GM12878 (cell line): ENCODE measurements around the gene TM7SF3.
"Not testable (repeated sequence)": the region's sequence is repeated elsewhere in the genome, so short reads cannot be mapped to it uniquely, and the experiment has no call there.

Experiments
- CBX5 ChIP-seq: sonication (generic); IDR thresholded peaks from 2 replicates; pipeline ENCODE4 v1.6.1; 2016; ENCODE audit warnings: low read depth, moderate library complexity, mild to moderate bottlenecking, inconsistent platforms
- DPF2 ChIP-seq: fragments of 450-650 bp; IDR thresholded peaks from 2 replicates; pipeline ENCODE4 v1.6.1; 2017; ENCODE audit warnings: mild to moderate bottlenecking
- EGR1 ChIP-seq, 2 experiments: IDR thresholded peaks; 1 replicate in 1 of 2; 2 replicates in 1 of 2; pipeline ENCODE4 v1.6.1; 2011 to 2012; ENCODE audit warnings: low read depth in 2 of 2, low read length in 2 of 2, borderline replicate concordance in 1 of 2, mild to moderate bottlenecking in 1 of 2, moderate library complexity in 1 of 2
- KDM1A ChIP-seq: fragments of 200-600 bp; sonication (generic); IDR thresholded peaks from 2 replicates; pipeline ENCODE4 v1.6.1; 2016; ENCODE audit warnings: borderline replicate concordance
- MXI1 ChIP-seq: fragments of 150-350 bp; IDR thresholded peaks from 2 replicates; pipeline ENCODE4 v1.6.1; 2011; ENCODE audit warnings: low read depth, mild to moderate bottlenecking, inconsistent platforms, low read length, improper control_type of control experiment
- NR2F1 ChIP-seq: fragments of 450-650 bp; conservative IDR thresholded peaks from 2 replicates; pipeline ENCODE4 v1.6.1; 2017; ENCODE audit warnings: mild to moderate bottlenecking
- RAD21 ChIP-seq: IDR thresholded peaks from 2 replicates; pipeline ENCODE4 v1.6.1; 2011; ENCODE audit warnings: mild to moderate bottlenecking, low read depth, low read length, moderate library complexity; ENCODE audit not compliant: insufficient read depth
- RCOR1 ChIP-seq: conservative IDR thresholded peaks from 2 replicates; pipeline ENCODE4 v1.6.1; 2012; ENCODE audit warnings: low read depth, low read length, improper control_type of control experiment
- REST ChIP-seq: IDR thresholded peaks from 2 replicates; pipeline ENCODE4 v1.6.1; 2012; ENCODE audit warnings: mild to moderate bottlenecking, low read depth, low read length
- TBL1XR1 ChIP-seq: IDR thresholded peaks from 2 replicates; pipeline ENCODE4 v1.6.1; 2012; ENCODE audit warnings: low read depth, low read length, improper control_type of control experiment
- TCF12 ChIP-seq: IDR thresholded peaks from 2 replicates; pipeline ENCODE4 v1.6.1; 2011; ENCODE audit warnings: low read depth, mild to moderate bottlenecking, low read length
- ZNF24 ChIP-seq: fragments of 450-650 bp; IDR thresholded peaks from 2 replicates; pipeline ENCODE4 v1.6.1; 2017; ENCODE audit warnings: antibody characterized with exemption, mild to moderate bottlenecking
- TF ChIP-seq, protein P1 (sequence below), 3 experiments: IDR thresholded peaks in 2 of 3; conservative IDR thresholded peaks in 1 of 3; 2 replicates each; pipeline ENCODE4 v1.5.1; 2011; ENCODE audit warnings: low read depth in 3 of 3, low read length in 3 of 3, mild to moderate bottlenecking in 3 of 3, control low read depth in 2 of 3, moderate library complexity in 2 of 3, inconsistent platforms in 1 of 3, mixed read lengths in 1 of 3; ENCODE audit not compliant: control insufficient read depth in 2 of 3, insufficient read depth in 1 of 3; ENCODE audit errors: extremely low read depth in 1 of 3
- TF ChIP-seq, protein P2 (sequence below): IDR thresholded peaks from 2 replicates; pipeline ENCODE4 v1.6.1; 2011; ENCODE audit warnings: low read depth, low read length, improper control_type of control experiment, borderline replicate concordance

DNA sequence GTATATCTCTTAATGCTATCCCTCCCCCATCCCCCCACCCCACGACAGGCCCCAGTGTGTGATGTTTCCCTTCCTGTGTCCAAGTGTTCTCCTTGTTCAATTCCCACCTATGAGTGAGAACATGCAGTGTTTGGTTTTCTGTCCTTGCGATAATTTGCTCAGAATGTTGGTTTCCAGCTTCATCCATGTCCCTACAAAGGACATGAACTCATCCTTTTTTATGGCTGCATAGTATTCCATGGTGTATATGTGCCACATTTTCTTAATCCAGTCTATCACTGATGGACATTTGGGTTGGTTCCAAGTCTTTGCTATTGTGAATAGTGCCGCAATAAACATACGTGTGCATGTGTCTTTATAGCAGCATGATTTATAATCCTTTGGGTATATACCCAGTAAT is 26.5 kb upstream of the TM7SF3 start:
- not testable (repeated sequence) for TF ChIP-seq TCF12; MXI1; RAD21; TBL1XR1; DPF2; NR2F1; EGR1 (IDR thresholded peaks at IDR 0.05; ENCODE audit: borderline replicate concordance in 1 of 2, low read depth in 2 of 2, low read length in 2 of 2); RCOR1; ZNF24; CBX5; KDM1A; REST
- TF ChIP-seq, protein P1, sequence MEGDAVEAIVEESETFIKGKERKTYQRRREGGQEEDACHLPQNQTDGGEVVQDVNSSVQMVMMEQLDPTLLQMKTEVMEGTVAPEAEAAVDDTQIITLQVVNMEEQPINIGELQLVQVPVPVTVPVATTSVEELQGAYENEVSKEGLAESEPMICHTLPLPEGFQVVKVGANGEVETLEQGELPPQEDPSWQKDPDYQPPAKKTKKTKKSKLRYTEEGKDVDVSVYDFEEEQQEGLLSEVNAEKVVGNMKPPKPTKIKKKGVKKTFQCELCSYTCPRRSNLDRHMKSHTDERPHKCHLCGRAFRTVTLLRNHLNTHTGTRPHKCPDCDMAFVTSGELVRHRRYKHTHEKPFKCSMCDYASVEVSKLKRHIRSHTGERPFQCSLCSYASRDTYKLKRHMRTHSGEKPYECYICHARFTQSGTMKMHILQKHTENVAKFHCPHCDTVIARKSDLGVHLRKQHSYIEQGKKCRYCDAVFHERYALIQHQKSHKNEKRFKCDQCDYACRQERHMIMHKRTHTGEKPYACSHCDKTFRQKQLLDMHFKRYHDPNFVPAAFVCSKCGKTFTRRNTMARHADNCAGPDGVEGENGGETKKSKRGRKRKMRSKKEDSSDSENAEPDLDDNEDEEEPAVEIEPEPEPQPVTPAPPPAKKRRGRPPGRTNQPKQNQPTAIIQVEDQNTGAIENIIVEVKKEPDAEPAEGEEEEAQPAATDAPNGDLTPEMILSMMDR (IDR thresholded peaks at IDR 0.05 in 2 of 3, conservative IDR thresholded peaks at IDR 0.05 in 1 of 3; ENCODE audit: control insufficient read depth in 2 of 3, extremely low read depth in 1 of 3, insufficient read depth in 1 of 3, low read depth in 3 of 3, low read length in 3 of 3) = not testable (repeated sequence)
- TF ChIP-seq, protein P2, sequence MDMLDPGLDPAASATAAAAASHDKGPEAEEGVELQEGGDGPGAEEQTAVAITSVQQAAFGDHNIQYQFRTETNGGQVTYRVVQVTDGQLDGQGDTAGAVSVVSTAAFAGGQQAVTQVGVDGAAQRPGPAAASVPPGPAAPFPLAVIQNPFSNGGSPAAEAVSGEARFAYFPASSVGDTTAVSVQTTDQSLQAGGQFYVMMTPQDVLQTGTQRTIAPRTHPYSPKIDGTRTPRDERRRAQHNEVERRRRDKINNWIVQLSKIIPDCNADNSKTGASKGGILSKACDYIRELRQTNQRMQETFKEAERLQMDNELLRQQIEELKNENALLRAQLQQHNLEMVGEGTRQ = not testable (repeated sequence)
